Neural cell (in vitro differentiated cells): Measurements from ENCODE around the gene DNER. TPM values are rescaled to one million over a fixed set of nuclear protein-coding genes. Genes with fewer than 3 reads are reported as not detected.
A peak's percentile ranks its signal among the peaks of the same experiment; 100 is the strongest.

Source experiments
- H2AFZ ChIP-seq: fragments of 200-600, 300-800 bp; sonication (generic), shearing (Covaris generic); 2 replicates; pipeline ENCODE4 v1.6.0; 2014; ENCODE audit warnings: low read depth, mild to moderate bottlenecking, antibody characterized with exemption, low read length, moderate library complexity
- H3F3A ChIP-seq: fragments of 200-600 bp; shearing (Covaris generic); 2 replicates; pipeline ENCODE4 v1.6.1; 2016; ENCODE audit warnings: mild to moderate bottlenecking, moderate library complexity, mixed read lengths, antibody characterized with exemption, low read length; ENCODE audit not compliant: insufficient read depth, poor library complexity, severe bottlenecking
- H3K27ac ChIP-seq: fragments of 200-600, 300-800 bp; sonication (generic), shearing (Covaris generic); 2 replicates; pipeline ENCODE4 v1.5.1; 2014; ENCODE audit warnings: mild to moderate bottlenecking, low read length, moderate library complexity
- H3K27me3 ChIP-seq: fragments of 300-800, 200-600 bp; sonication (generic), shearing (Covaris generic); 2 replicates; pipeline ENCODE4 v1.6.0; 2014; ENCODE audit warnings: mild to moderate bottlenecking, low read depth, low read length, moderate library complexity; ENCODE audit not compliant: insufficient read depth
- H3K36me3 ChIP-seq: fragments of 300-800, 200-600 bp; sonication (generic), shearing (Covaris generic); 2 replicates; pipeline ENCODE4 v1.5.1; 2014; ENCODE audit warnings: mild to moderate bottlenecking, antibody characterized with exemption, low read length, moderate library complexity; ENCODE audit not compliant: insufficient read depth
- H3K4me2 ChIP-seq: fragments of 300-800, 200-600 bp; sonication (generic), shearing (Covaris generic); 2 replicates; pipeline ENCODE4 v1.6.0; 2014; ENCODE audit warnings: mild to moderate bottlenecking, low read length
- H3K4me3 ChIP-seq: fragments of 300-800, 200-600 bp; sonication (generic), shearing (Covaris generic); 2 replicates; pipeline ENCODE4 v1.5.1; 2014; ENCODE audit warnings: mild to moderate bottlenecking, low read length, moderate library complexity
- H3K79me2 ChIP-seq: fragments of 200-600 bp; shearing (Covaris generic); replicated peaks from 2 replicates; pipeline ENCODE4 v1.6.0; 2014; ENCODE audit warnings: mild to moderate bottlenecking, low read length, moderate library complexity; ENCODE audit not compliant: insufficient read depth
- H3K9ac ChIP-seq: fragments of 300-800, 200-600 bp; sonication (generic), shearing (Covaris generic); 2 replicates; pipeline ENCODE4 v1.6.1; 2016; ENCODE audit warnings: mild to moderate bottlenecking, low read length, mixed read lengths
- H3K9me2 ChIP-seq: fragments of 200-600 bp; shearing (Covaris generic); 2 replicates; pipeline ENCODE4 v1.6.1; 2016; ENCODE audit warnings: mild to moderate bottlenecking, low read length, mixed read lengths; ENCODE audit not compliant: insufficient read depth
- H3K9me3 ChIP-seq: fragments of 200-600, 300-800 bp; sonication (generic), shearing (Covaris generic); 2 replicates; pipeline ENCODE4 v1.6.1; 2016; ENCODE audit warnings: mild to moderate bottlenecking, mixed run types, low read length, moderate library complexity, mixed read lengths
- H4K20me1 ChIP-seq: fragments of 200-600 bp; shearing (Covaris generic); 2 replicates; pipeline ENCODE4 v1.6.1; 2016; ENCODE audit warnings: mild to moderate bottlenecking, mixed run types; ENCODE audit not compliant: insufficient read depth
- CTCF ChIP-seq: fragments of 450-650 bp; IDR thresholded peaks from 2 replicates; pipeline ENCODE4 v1.5.1; 2014; ENCODE audit warnings: antibody characterized with exemption, mild to moderate bottlenecking, moderate library complexity; ENCODE audit not compliant: poor library complexity, severe bottlenecking
- EP300 ChIP-seq: fragments of 450-650 bp; conservative IDR thresholded peaks from 2 replicates; pipeline ENCODE4 v1.6.1; 2014; ENCODE audit warnings: antibody characterized with exemption, mild to moderate bottlenecking, moderate library complexity; ENCODE audit not compliant: poor library complexity, severe bottlenecking
- EZH2 ChIP-seq: fragments of 200-600, 300-800 bp; shearing (Covaris generic), sonication (generic); IDR thresholded peaks from 2 replicates; pipeline ENCODE4 v1.6.1; 2014; ENCODE audit warnings: antibody characterized with exemption, low read length, borderline replicate concordance, mild to moderate bottlenecking; ENCODE audit not compliant: insufficient read depth, poor library complexity, severe bottlenecking
- MXI1 ChIP-seq: fragments of 450-650 bp; conservative IDR thresholded peaks from 2 replicates; pipeline ENCODE4 v1.6.1; 2014; ENCODE audit warnings: antibody characterized with exemption, mild to moderate bottlenecking; ENCODE audit not compliant: poor library complexity, severe bottlenecking
- POLR2AphosphoS5 ChIP-seq: IDR thresholded peaks from 2 replicates; pipeline ENCODE4 v1.6.1; 2012
- RAD21 ChIP-seq: fragments of 450-650 bp; conservative IDR thresholded peaks from 2 replicates; pipeline ENCODE4 v1.6.1; 2014; ENCODE audit warnings: antibody characterized with exemption, mild to moderate bottlenecking, moderate library complexity
- REST ChIP-seq: IDR thresholded peaks from 2 replicates; pipeline ENCODE4 v1.6.1; 2012; ENCODE audit warnings: borderline replicate concordance
- SMC3 ChIP-seq: fragments of 450-650 bp; conservative IDR thresholded peaks from 2 replicates; pipeline ENCODE4 v1.6.1; 2014; ENCODE audit warnings: antibody characterized with exemption, mild to moderate bottlenecking, moderate library complexity; ENCODE audit not compliant: poor library complexity
- TAF1 ChIP-seq: IDR thresholded peaks from 2 replicates; pipeline ENCODE4 v1.6.1; 2012; ENCODE audit warnings: low read depth
- polyA plus RNA-seq: library from polyadenylated mRNA; depleted of rRNA; stranded (reverse); fragments of >200 nt; gene quantifications from 2 replicates; pipeline ENCODE4 v1.2.3, GENCODE V29; 2014

The DNER gene
- polyA plus RNA-seq, 1 donor from 2014 or later: 310 TPM

- Histone ChIP-seq H3K27me3 (no peaks in the 10 kb centered on the region), H3K27ac (no peak overlapping the region), H3K9me2 (no peaks in the 10 kb centered on the region), H3K4me2 (no peak overlapping the region), H3K4me3 (no peak overlapping the region), H3F3A (no peaks in the 10 kb centered on the region), H4K20me1 (no peaks in the 10 kb centered on the region), H3K9ac (no peak overlapping the region), H2AFZ (no peak overlapping the region), H3K79me2 (no peaks in the 10 kb centered on the region), H3K9me3 (no peaks in the 10 kb centered on the region), H3K36me3 (no peaks in the 10 kb centered on the region)
- TF ChIP-seq RAD21 (peak; percentile 77), MXI1 (no peak), EZH2 (no peak), EP300 (no peak), SMC3 (peak; percentile 80), REST (no peak), CTCF (peak; percentile 78), POLR2AphosphoS5 (no peak), TAF1 (no peak)
Observed at GRCh38 chr2:229431327-229431954, 282.9 kb downstream of the DNER start.

GRCh38 chr2:229429589-229429988, 284.8 kb downstream of the DNER start:
- H2AFZ ChIP-seq: no peak overlapping the region
- H4K20me1 ChIP-seq: no peaks in the 10 kb centered on the region
- H3K27ac ChIP-seq: no peak overlapping the region
- no peak overlapping the region for H3K4me2 ChIP-seq
- no peaks in the 10 kb centered on the region for H3K36me3 ChIP-seq
- TF ChIP-seq REST (no peak), POLR2AphosphoS5 (no peak), CTCF (no peak), MXI1 (no peak), RAD21 (no peak), EP300 (no peak), SMC3 (no peak), TAF1 (no peak), EZH2 (no peak)
- no peaks in the 10 kb centered on the region for H3F3A ChIP-seq
- no peaks in the 10 kb centered on the region for H3K9me2 ChIP-seq
- H3K9ac ChIP-seq: no peak overlapping the region
- H3K27me3 ChIP-seq: no peaks in the 10 kb centered on the region
- no peaks in the 10 kb centered on the region for H3K79me2 ChIP-seq
- H3K9me3 ChIP-seq: no peaks in the 10 kb centered on the region
- H3K4me3 ChIP-seq: no peak overlapping the region
